HG02588 (cell line): ENCODE measurements around the gene FUOM.

Source experiments
- ATAC-seq: cut with Tn5 transposase; IDR thresholded peaks from one replicate; pipeline ENCODE4 v1.9.1; 2021; ENCODE audit warnings: mild to moderate bottlenecking, moderate library complexity; ENCODE audit not compliant: unreplicated experiment

FUOM gene

DNA sequence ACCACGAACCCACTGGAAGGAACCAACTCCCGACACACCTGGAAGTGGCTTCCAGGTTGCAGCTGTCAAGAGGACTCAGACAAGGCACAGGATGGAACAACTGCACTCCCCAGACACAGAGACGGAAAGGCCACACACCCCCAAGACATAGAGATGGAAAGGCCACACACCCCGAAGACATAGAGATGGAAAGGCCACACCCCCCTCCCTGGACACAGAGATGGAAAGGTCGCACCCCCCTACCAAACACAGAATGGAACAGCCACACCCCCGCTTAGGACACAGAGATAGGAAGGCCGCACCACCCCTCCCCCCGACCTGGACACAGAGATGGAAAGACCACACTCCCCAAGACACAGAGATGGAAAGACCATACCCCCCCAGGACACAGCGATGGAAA lies 41.6 kb downstream of the FUOM start:
- ATAC-seq: no peak

DNA sequence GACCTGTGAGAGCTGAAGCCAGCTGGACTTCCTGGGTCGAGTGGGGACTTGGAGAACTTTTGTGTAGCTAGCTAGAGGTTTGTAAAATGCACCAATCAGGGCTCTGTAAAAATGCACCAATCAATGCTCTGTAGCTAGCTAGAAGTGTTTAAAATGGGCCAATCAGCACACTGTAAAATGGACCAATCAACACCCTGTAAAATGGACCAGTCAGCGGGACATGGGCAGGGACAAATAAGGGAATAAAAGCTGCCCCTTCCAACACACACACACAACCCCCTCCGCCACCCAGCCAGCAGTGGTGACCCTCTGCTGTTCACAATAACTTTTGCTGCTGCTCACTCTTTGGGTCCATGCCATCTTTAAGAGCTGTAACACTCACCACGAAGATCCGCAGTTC lies 42.0 kb downstream of the FUOM start:
- no peak for ATAC-seq

DNA sequence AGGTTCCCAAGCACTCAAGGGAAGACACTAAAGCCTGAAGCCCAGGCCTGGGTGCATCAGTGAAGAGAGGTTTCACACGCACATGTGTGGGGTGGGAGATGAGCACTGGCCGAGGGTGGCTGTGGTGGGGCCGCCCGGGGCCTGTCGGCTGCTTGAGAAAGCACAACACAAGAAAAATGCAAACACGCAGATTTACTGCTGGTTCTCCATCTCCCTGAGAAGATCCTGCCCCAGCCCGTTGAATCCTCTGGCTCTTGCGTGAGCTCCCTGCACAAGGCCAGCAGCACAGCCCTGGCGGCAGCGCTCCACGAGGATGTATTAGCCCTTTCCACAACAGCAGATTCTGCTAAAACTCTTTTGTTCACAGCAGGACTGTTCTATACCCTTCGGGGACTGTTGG lies 42.9 kb downstream of the FUOM start:
- no peak for ATAC-seq

DNA sequence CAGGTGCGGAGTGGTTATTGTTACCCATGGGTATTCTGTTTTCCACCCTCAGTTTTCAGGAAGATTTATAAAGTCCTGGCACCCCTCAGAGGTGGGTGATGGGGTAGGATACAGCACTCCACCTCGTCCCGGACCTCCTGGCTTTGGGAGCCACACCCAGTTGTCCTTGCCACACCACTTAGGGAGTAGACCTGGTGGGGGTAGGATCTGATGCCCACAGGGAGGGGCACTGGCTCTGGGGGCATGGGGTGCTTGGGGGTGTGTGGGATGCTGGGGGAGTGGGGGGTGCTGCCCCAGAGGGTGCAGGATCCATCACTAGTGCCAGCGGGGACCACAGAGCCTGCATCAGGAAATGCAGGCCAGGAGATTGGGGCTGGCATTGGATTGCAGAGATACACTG lies 44.6 kb downstream of the FUOM start:
- no peak for ATAC-seq

DNA sequence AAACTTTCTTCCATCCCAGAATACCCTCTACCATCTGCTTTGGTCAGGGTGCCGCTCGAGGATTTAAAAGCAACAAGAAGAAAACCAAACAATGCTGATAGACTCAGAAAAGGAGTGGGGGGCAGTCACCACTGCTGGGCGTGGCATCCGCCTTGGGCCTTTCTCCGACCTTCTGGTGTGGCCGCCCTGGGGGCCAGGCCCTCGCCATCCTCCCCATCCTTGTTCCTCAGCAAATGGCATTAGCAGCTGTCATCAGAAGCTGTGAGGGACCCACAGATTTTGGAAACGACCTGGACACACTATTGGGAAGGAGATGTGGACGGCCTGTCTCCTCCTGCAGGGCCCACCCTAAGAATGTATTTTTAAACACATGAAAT lies 45.1 kb downstream of the FUOM start:
- ATAC-seq: no peak

DNA sequence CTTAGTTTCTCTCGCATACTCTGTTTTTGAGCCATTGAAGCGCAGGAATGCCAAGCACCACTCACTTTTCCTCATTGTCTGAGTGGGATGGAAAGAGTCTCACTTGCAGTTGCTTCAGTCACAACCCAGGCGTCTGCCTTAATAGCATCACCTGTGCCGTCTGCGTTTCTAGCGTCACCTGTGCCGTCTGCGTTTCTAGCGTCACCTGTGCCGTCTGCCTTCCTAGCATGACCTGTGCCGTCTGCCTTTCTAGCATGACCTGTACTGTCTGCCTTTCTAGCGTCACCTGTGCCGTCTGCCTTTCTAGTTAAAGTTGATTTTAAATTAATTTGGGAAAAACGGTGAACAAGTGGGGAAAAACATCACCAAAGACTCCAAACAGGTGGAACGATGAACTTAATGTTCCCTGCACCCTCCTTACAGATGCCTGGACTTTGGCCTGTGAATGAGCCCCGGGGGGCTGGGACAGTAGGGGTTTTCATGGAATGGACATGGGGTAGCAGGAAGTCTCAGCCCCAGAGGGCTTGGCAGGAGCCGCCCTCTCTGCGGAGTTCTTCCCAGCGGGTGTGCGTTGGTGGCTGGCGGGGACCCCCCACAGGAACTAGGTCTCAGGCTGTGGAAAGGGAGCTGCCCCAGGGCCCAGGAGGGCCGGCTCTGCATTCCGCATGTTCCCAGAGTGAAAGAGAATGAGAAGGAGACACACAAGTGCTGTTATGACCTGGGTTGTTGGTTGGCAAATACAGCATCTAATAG lies 45.6 kb downstream of the FUOM start:
- ATAC-seq: no peak

DNA sequence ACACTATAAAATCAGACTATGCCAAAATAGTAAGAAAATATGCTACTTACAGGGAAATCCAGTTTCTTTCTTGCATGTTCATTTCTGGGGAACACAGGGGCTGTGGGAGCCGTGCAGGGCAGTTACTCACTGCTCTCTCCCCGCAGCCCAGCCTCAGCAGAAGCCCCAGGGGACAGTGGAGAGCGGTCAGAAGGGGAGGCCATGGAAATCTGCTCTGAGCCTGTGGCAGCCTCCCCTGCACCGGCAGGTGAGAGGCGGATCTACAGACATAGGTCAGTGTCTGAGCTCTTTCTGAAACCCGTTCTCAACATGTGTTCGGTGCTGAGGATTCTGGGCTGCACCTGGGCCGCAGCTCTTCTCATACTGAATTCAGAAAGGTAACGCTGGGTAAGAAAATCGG lies 46.2 kb downstream of the FUOM start:
- no peak for ATAC-seq

DNA sequence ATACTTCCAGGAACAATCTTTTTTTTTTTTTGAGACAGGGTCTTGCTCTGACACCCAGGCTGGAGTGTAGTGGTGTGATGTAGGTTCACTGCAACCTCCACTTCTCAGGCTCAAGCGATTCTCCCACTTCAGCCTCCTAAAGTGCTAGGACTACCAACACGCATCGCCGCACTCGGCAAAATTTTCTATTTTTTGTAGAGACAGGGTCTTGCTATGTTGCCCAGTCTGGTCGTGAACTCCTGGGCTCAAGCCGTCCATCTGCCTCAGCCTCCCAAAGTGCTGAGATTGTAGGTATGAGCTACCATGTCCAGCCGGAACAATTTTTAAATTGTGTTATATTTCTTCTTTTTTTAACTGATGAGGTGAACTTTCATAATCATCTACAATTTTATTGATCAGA lies 47.0 kb downstream of the FUOM start:
- ATAC-seq: no peak

DNA sequence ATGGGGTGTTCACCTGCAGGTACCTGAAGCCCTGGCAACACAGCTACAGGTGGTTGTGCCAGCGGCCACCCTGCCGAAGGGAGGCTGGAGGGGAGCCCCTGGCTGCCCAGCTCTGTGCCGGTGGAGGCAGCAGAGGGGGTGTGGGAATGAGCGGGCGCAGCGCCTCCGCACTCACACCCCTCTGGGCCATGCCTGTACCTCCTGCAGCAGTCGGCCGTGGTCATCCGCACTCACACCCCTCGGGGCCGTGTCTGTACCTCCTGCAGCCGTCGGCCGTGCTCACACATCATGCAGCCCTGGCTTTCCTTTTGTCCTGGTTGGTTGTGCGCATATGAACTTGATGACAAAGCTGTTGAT lies 47.4 kb downstream of the FUOM start:
- ATAC-seq: no peak

DNA sequence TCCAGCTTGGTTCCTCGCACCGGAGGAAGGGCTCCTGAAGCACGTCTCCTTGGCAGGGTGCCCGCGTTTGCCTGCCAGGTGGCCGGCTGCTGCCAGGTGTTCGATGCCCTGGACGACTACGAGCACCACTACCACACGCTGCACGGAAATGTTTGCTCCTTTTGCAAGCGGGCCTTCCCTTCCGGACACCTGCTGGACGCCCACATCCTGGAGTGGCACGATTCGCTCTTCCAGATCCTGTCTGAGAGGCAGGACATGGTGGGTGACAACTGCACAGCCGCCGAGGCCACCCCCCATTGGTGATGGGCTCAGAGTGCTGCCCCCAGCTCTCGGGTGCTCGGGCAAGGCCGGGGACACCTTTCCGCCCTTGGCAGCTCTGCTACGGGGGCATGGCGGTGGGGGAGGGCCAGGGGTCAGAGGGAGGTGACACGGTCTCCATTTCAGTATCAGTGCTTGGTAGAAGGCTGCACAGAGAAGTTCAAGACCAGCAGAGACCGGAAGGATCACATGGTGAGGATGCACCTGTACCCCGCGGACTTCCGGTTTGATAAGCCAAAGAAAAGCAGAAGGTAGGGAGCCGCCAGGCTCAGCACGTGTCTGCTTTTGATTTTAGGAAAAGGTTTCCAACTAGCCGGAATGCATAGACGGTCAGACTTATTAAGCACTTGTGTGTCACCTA lies 48.0 kb downstream of the FUOM start:
- no peak for ATAC-seq

DNA sequence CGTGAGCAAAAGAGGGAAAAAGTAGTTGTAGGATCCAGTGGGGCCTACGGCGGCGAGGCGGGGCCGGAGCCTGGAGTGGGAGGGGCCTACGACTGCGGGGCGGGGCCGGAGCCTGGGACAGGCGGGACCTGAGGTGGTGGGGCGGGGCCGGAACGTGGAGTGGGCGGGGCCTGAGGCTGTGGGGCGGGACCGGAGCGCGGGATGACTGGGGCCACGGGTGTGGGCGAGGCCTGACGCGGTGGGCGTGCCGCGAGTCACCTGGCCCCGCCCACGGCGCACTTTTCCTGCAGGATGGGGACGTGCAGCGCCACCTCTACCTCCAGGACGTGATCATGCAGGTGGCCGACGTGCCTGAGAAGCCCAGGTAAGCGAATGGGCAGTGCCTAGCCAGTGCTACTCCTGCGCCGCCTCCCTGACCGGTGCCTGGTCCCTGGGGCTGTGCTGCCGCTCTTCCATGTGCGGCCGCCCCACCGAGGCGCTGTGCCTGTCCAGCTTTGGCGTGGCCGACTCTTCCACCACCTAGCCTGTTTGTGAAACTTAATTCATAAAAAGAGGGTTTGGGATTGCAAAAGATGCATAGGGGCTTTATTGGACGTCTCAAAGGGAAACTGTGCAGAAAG lies 48.6 kb downstream of the FUOM start:
- ATAC-seq: peak; percentile 65

DNA sequence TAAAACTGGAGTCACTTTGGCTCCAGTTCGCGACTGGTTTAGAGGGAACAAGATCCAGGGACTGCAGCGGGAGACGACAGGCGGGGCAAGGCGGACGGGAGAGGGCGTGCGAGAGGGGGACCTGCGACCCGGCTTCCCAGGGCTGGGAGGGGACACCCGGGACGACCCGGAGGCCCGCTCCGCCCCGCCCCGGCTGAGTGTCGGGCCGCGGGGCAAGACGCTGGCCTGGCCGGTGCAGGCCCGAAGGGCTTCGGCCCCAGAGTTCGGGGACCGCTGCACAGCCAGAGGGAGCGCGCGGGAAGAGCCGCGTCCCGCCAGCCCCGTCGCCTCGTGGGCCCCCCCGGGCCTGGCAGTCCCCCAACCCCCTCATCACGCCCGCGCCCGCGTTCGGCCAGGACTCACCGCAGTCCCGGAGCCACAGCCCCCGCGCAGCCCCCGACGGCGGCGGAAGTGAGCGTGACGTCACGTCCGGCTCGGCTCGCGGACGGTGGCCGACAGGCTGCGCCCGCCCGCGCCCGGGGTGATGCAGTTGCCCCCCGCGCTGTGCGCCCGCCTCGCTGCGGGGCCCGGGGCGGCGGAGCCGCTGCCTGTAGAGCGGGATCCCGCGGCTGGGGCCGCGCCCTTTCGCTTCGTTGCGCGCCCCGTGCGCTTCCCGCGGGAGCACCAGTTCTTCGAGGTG lies 49.3 kb downstream of the FUOM start, which contains the start of the genes TUBGCP2 and ZNF511:
Gene TUBGCP2, minus strand, starts transcription at position 452 of the 679 bp plus-strand sequence. CDS start 5,931 bp downstream, outside the sequence.
Gene ZNF511, plus strand, starts transcription at position 494 of the 679 bp plus-strand sequence. Its CDS starts 30 bp downstream, at position 524.
- peak; percentile 76 for ATAC-seq

DNA sequence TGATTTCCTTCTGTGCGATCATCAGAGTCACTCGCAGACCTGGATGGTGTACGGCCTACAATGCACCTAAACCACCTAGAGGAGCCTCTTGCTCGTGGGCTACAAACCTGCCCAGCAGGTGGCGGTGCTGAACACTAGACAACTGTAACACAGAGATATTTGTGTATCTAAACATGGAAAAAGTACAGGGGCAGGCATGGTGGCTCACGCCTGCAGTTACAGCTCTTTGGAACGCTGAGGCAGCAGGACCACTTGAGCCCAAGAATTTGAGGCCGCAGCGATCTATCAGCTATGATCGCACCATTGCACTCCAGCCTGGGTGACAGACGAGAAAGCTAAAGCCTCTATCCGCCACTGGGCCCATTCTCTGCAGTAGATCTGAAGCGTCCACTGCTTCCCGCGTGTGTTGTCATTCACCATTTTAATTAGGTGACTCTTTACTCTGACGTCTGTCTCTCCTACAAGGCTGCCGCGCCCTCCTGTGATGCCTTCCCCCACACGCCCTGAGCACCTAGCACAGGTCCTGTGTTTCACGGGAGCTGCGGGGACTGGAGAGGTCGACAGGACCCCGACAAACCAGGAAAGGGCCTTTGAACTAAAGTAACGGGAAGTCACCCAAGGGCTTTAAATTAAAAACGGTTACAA lies 49.9 kb downstream of the FUOM start:
- ATAC-seq: peak; percentile 32

DNA sequence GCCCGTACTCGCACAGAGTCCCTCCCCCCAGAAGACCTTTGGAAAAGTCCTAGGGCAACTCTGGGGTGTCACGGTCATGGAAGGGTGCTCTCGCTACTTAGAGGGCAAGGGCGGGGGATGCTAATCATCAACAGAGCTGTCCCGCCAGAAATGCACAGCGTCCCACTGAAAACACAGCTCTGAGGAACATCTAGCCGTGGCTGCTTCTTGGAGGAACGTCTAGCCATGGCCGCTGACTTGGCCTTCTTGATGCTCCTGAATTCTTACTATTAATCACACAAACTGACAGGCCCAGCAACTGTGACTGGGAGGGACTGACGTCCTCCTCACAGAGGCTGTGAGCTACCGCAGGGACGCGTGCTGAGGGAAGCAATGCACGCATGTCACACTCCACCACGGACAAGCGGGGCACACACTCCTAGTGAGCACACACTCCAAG lies 50.9 kb downstream of the FUOM start:
- ATAC-seq: no peak

DNA sequence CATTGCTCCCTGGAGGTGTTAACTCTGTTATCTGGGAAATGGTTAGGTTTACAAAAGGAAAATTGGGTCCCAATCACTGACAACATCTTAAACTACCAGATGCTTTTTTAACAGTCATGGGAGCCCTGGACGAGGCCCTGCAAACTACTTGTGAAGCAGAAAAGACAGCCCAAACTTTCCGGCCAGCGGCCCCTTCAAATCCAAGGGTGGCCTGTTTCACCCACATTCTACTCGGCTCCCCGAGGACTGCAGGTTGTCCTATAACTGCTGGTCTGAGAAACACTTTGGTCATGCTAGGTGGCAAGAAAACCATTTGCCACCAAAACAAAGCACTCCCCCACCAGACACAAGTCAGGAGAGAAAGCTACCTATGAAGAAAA lies 51.7 kb downstream of the FUOM start:
- ATAC-seq: no peak
